ENCODE results near the gene ZNF620. TPM values are rescaled to one million over a fixed set of nuclear protein-coding genes. Genes with fewer than 3 reads are reported as not detected.
"Not testable (repeated sequence)": the region's sequence is repeated elsewhere in the genome, so short reads cannot be mapped to it uniquely, and the experiment has no call there.

ZNF620 gene
- total RNA-seq, 1 experiment from 2014 or later = 4.1 TPM

GRCh38 chr3:40550167-40550566 is 44.3 kb downstream of the ZNF620 start:
- no TSS peak for BruUV-seq (replicated peaks)
- intact Hi-C loops (cut with micrococcal nuclease; ENCODE audit: unreplicated experiment) = no loop called here
- Histone ChIP-seq H2AFZ (no peak overlapping the region), H3K4me3 (no peak overlapping the region), H3K36me3 (ENCODE audit: low read depth) (no peaks in the 10 kb centered on the region), H3K27me3 (ENCODE audit: insufficient read depth, low read depth) (no peaks in the 10 kb centered on the region), H3K79me2 (ENCODE audit: low read depth) (no peaks in the 10 kb centered on the region), H3K4me1 (replicated peaks; ENCODE audit: insufficient read depth) (no peaks in the 10 kb centered on the region), H3K9me3 (ENCODE audit: insufficient read depth, low read depth) (no peaks in the 10 kb centered on the region; the same call in 1 of the 2 replicates), H4K20me1 (ENCODE audit: insufficient read depth) (no peaks in the 10 kb centered on the region), H3K4me2 (no peak overlapping the region), H3K27ac (no peak overlapping the region), H3K9me2 (ENCODE audit: insufficient read depth) (no peaks in the 10 kb centered on the region), H3F3A (ENCODE audit: insufficient read depth, low read depth) (no peaks in the 10 kb centered on the region)
- no peak for TF ChIP-seq EZH2 (IDR thresholded peaks at IDR 0.05; ENCODE audit: low read depth)
- TF ChIP-seq, protein P1, sequence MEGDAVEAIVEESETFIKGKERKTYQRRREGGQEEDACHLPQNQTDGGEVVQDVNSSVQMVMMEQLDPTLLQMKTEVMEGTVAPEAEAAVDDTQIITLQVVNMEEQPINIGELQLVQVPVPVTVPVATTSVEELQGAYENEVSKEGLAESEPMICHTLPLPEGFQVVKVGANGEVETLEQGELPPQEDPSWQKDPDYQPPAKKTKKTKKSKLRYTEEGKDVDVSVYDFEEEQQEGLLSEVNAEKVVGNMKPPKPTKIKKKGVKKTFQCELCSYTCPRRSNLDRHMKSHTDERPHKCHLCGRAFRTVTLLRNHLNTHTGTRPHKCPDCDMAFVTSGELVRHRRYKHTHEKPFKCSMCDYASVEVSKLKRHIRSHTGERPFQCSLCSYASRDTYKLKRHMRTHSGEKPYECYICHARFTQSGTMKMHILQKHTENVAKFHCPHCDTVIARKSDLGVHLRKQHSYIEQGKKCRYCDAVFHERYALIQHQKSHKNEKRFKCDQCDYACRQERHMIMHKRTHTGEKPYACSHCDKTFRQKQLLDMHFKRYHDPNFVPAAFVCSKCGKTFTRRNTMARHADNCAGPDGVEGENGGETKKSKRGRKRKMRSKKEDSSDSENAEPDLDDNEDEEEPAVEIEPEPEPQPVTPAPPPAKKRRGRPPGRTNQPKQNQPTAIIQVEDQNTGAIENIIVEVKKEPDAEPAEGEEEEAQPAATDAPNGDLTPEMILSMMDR (conservative IDR thresholded peaks at IDR 0.05) = no peak
- POLR2A ChIA-PET (ENCODE audit: unreplicated experiment) = no interaction called here
- CTCF ChIA-PET = no interaction called here
- no peak for DNase-seq

- Histone ChIP-seq H3K79me2 (ENCODE audit: low read depth) (no peaks in the 10 kb centered on the region), H3K4me3 (no peak overlapping the region), H3K9me3 (ENCODE audit: insufficient read depth, low read depth) (no peaks in the 10 kb centered on the region), H3K4me2 (no peak overlapping the region), H4K20me1 (ENCODE audit: insufficient read depth) (no peaks in the 10 kb centered on the region), H3K27me3 (ENCODE audit: insufficient read depth, low read depth) (no peaks in the 10 kb centered on the region), H3K9me2 (ENCODE audit: insufficient read depth) (no peaks in the 10 kb centered on the region), H3K4me1 (replicated peaks; ENCODE audit: insufficient read depth) (no peaks in the 10 kb centered on the region), H2AFZ (no peak overlapping the region), H3K27ac (no peak overlapping the region), H3K36me3 (ENCODE audit: low read depth) (no peaks in the 10 kb centered on the region), H3F3A (ENCODE audit: insufficient read depth, low read depth) (no peaks in the 10 kb centered on the region)
- no TSS peak for BruUV-seq (replicated peaks)
- POLR2A ChIA-PET (ENCODE audit: unreplicated experiment) = no interaction called here
- intact Hi-C loops (cut with micrococcal nuclease; ENCODE audit: unreplicated experiment) = no loop called here
- CTCF ChIA-PET = no interaction called here
- TF ChIP-seq EZH2 (IDR thresholded peaks at IDR 0.05; ENCODE audit: low read depth) = no peak
- TF ChIP-seq, protein P1 (conservative IDR thresholded peaks at IDR 0.05) = no peak
- DNase-seq = no peak
These were observed 51.8 kb downstream of the ZNF620 start for GRCh38 chr3:40557575-40558161.

- H2AFZ ChIP-seq; H3K9me3 ChIP-seq (ENCODE audit: insufficient read depth, low read depth); H3K9me2 ChIP-seq (ENCODE audit: insufficient read depth); BruUV-seq (replicated peaks); DNase-seq; intact Hi-C loops (cut with micrococcal nuclease; ENCODE audit: unreplicated experiment); H3K27ac ChIP-seq; H3K4me3 ChIP-seq; H3K36me3 ChIP-seq (ENCODE audit: low read depth); H3K4me2 ChIP-seq; CTCF ChIA-PET; H4K20me1 ChIP-seq (ENCODE audit: insufficient read depth); POLR2A ChIA-PET (ENCODE audit: unreplicated experiment); H3K27me3 ChIP-seq (ENCODE audit: insufficient read depth, low read depth); H3F3A ChIP-seq (ENCODE audit: insufficient read depth, low read depth); H3K79me2 ChIP-seq (ENCODE audit: low read depth); H3K4me1 ChIP-seq (replicated peaks; ENCODE audit: insufficient read depth): not testable (repeated sequence)
These were observed 56.6 kb downstream of the ZNF620 start for GRCh38 chr3:40562482-40562881.

GRCh38 chr3:40565629-40566028 is 59.8 kb downstream of the ZNF620 start:
- BruUV-seq (replicated peaks); H3K79me2 ChIP-seq (ENCODE audit: low read depth); H3K4me2 ChIP-seq; intact Hi-C loops (cut with micrococcal nuclease; ENCODE audit: unreplicated experiment); H3K9me2 ChIP-seq (ENCODE audit: insufficient read depth); POLR2A ChIA-PET (ENCODE audit: unreplicated experiment); H3K4me3 ChIP-seq; H3K4me1 ChIP-seq (replicated peaks; ENCODE audit: insufficient read depth); H3K36me3 ChIP-seq (ENCODE audit: low read depth); H3K9me3 ChIP-seq (ENCODE audit: insufficient read depth, low read depth); H3K27ac ChIP-seq; H3K27me3 ChIP-seq (ENCODE audit: insufficient read depth, low read depth); H3F3A ChIP-seq (ENCODE audit: insufficient read depth, low read depth); H4K20me1 ChIP-seq (ENCODE audit: insufficient read depth); H2AFZ ChIP-seq; CTCF ChIA-PET; DNase-seq: not testable (repeated sequence)

Measured in PC-9 (cell line).